Caco-2 (cell line): ENCODE data around the gene OXGR1. TPM values are rescaled to one million over a fixed set of nuclear protein-coding genes. Genes with fewer than 3 reads are reported as not detected.
A peak's percentile ranks its signal among the peaks of the same experiment; 100 is the strongest.

Source experiments
- Bru-seq: library from RNA; stranded (reverse); fragments of 400-500 nt; gene quantifications from one replicate; lab custom pipeline; 2021; lab: Mats Ljungman, UMichigan
- BruChase-seq, 2 experiments: library from RNA; stranded (reverse); fragments of 400-500 nt; gene quantifications; one replicate each; lab custom pipeline; 2021; lab: Mats Ljungman, UMichigan
- BruUV-seq: library from RNA; stranded (reverse); fragments of 400-500 nt; replicated peaks from 2 replicates; lab custom pipeline; 2021; lab: Mats Ljungman, UMichigan
- CTCF ChIA-PET: fragments of 300-600 bp; sonication (Branson Sonifier 250); formaldehyde crosslinking; loops from one replicate; lab custom pipeline; 2022; ENCODE audit warnings: antibody characterized with exemption; lab: Charles Lee
- POLR2A ChIA-PET: fragments of 300-600 bp; sonication (Branson Sonifier 250); formaldehyde crosslinking; loops from one replicate; lab custom pipeline; 2022; ENCODE audit warnings: antibody characterized with exemption; lab: Charles Lee
- DNase-seq, 2 experiments: peaks; one replicate each; pipeline versions ENCODE4 v3.0.0 to v3.0.0-alpha.2; 2020 to 2022
- H3K27me3 ChIP-seq: replicated peaks from 2 replicates; pipeline ENCODE4 v1.6.0; 2011; ENCODE audit warnings: low read length; ENCODE audit not compliant: control insufficient read depth, insufficient read depth
- H3K36me3 ChIP-seq: 2 replicates; pipeline ENCODE4 v1.5.1; 2011; ENCODE audit warnings: low read length; ENCODE audit not compliant: control insufficient read depth, insufficient read depth
- H3K4me1 ChIP-seq: fragments of 250-450 bp; sonication (Bioruptor Pico); 2 replicates; pipeline ENCODE4 v1.5.1; 2020; ENCODE audit warnings: mild to moderate bottlenecking
- H3K4me3 ChIP-seq: 2 replicates; pipeline ENCODE4 v1.5.1; 2011; ENCODE audit warnings: low read depth, mild to moderate bottlenecking, control low read depth, low read length
- H3K9me3 ChIP-seq: fragments of 250-450 bp; sonication (Bioruptor Pico); 2 replicates; pipeline ENCODE4 v1.5.1; 2020; ENCODE audit warnings: mild to moderate bottlenecking, moderate library complexity
- H3K27ac Mint-ChIP-seq: one replicate; pipeline ENCODE4 v1.8.0; 2022; ENCODE audit warnings: mixed read lengths; ENCODE audit not compliant: unreplicated experiment
- H3K27me3 Mint-ChIP-seq: one replicate; pipeline ENCODE4 v1.8.0; 2022; ENCODE audit warnings: mixed read lengths; ENCODE audit not compliant: insufficient read depth, unreplicated experiment
- H3K36me3 Mint-ChIP-seq: one replicate; pipeline ENCODE4 v1.8.0; 2022; ENCODE audit warnings: mild to moderate bottlenecking, mixed read lengths; ENCODE audit not compliant: insufficient read depth, unreplicated experiment
- H3K4me1 Mint-ChIP-seq: one replicate; pipeline ENCODE4 v1.8.0; 2022; ENCODE audit warnings: low read depth, mixed read lengths; ENCODE audit not compliant: unreplicated experiment
- H3K4me3 Mint-ChIP-seq: one replicate; pipeline ENCODE4 v1.8.0; 2022; ENCODE audit warnings: mild to moderate bottlenecking, moderate library complexity, mixed read lengths; ENCODE audit not compliant: unreplicated experiment
- H3K9me3 Mint-ChIP-seq: one replicate; pipeline ENCODE4 v1.8.0; 2022; ENCODE audit warnings: mixed read lengths; ENCODE audit not compliant: unreplicated experiment
- CTCF ChIP-seq, 2 experiments: fragments of 200-600 bp in 1 of 2; IDR thresholded peaks; 1 replicate in 1 of 2; 2 replicates in 1 of 2; pipeline versions ENCODE4 v1.5.1 to v1.8.0; 2011 to 2022; ENCODE audit warnings: antibody characterized with exemption in 1 of 2, control low read depth in 1 of 2, inconsistent platforms in 1 of 2, low read depth in 1 of 2, low read length in 1 of 2, mild to moderate bottlenecking in 1 of 2, moderate library complexity in 1 of 2; ENCODE audit not compliant: insufficient read depth in 1 of 2, severe bottlenecking in 1 of 2, unreplicated experiment in 1 of 2
- intact Hi-C: fragments of 100-400 bp; cut with micrococcal nuclease; formaldehyde crosslinking; loops from one replicate; pipeline ENCODE4 v1.10.0; 2022; ENCODE audit not compliant: unreplicated experiment
- long read RNA-seq: library from polyadenylated mRNA; stranded (forward); transcript quantifications from one replicate; pipeline ENCODE4 v2.0.0, GENCODE V29; 2022
- total RNA-seq: library from RNA; stranded (reverse); gene quantifications from 2 replicates; pipeline ENCODE4 v1.2.3, GENCODE V29; 2022

OXGR1 gene
- total RNA-seq (0.21 TPM in 1 of 2 replicates, not detected in the other), Bru-seq, nascent RNA (percentile 19 among the genes with signal in this experiment), BruChase-seq, experiment 1, labeled RNA remaining after a 2-hour chase (not detected), BruChase-seq, experiment 2, labeled RNA remaining after a 6-hour chase (not detected)
- long read RNA-seq: 0 reads

- Mint-ChIP-seq H3K4me1 (peaks cover 6% of the 10 kb centered on the region), H3K9me3 (peaks cover 9% of the 10 kb centered on the region), H3K4me3 (peak within 1 kb of the TSS; percentile 68), H3K36me3 (no peaks in the 10 kb centered on the region), H3K27me3 (peaks cover 27% of the 10 kb centered on the region), H3K27ac (no peak within 1 kb of the TSS)
- intact Hi-C loops: no loop called here
- Histone ChIP-seq H3K9me3 (no peaks in the 10 kb centered on the region), H3K27me3 (no peaks in the 10 kb centered on the region; the same call in 1 of the 2 replicates), H3K36me3 (no peaks in the 10 kb centered on the region), H3K4me3 (peak within 1 kb of the TSS; percentile 48), H3K4me1 (no peaks in the 10 kb centered on the region)
- peak in 1 of 2 experiments; percentile 18 for DNase-seq
- ChIA-PET CTCF (no interaction called here), POLR2A (no interaction called here)
- peak in 1 of 2 experiments; percentile 23 for TF ChIP-seq CTCF (IDR thresholded peaks at IDR 0.05; ENCODE audit: insufficient read depth in 1 of 2, low read depth in 1 of 2, low read length in 1 of 2, severe bottlenecking in 1 of 2, unreplicated experiment in 1 of 2)
- BruUV-seq: no TSS peak
Measured at GRCh38 chr13:96994017-96994857, at the start of gene OXGR1. OXGR1 (minus strand) TSS chr13:96994476; CDS start chr13:96987759, 6,717 bp downstream.

GRCh38 chr13:97043302-97043701, 49.0 kb upstream of the OXGR1 start:
- Mint-ChIP-seq H3K9me3 (no peaks in the 10 kb centered on the region), H3K4me3 (no peak overlapping the region), H3K4me1 (no peaks in the 10 kb centered on the region), H3K36me3 (no peaks in the 10 kb centered on the region), H3K27ac (no peak overlapping the region), H3K27me3 (peaks cover 7% of the 10 kb centered on the region)
- no TSS peak for BruUV-seq
- intact Hi-C loops: no loop called here
- Histone ChIP-seq H3K36me3 (no peaks in the 10 kb centered on the region), H3K27me3 (no peaks in the 10 kb centered on the region), H3K4me3 (no peak overlapping the region), H3K9me3 (no peaks in the 10 kb centered on the region), H3K4me1 (no peaks in the 10 kb centered on the region)
- DNase-seq: no peak
- CTCF ChIA-PET: no interaction called here
- POLR2A ChIA-PET: no interaction called here
- no peak for TF ChIP-seq CTCF (IDR thresholded peaks at IDR 0.05; ENCODE audit: insufficient read depth in 1 of 2, low read depth in 1 of 2, low read length in 1 of 2, severe bottlenecking in 1 of 2, unreplicated experiment in 1 of 2)

- Histone ChIP-seq H3K27me3 (no peaks in the 10 kb centered on the region), H3K4me3 (no peak overlapping the region), H3K9me3 (no peaks in the 10 kb centered on the region), H3K36me3 (no peaks in the 10 kb centered on the region), H3K4me1 (peaks cover 13% of the 10 kb centered on the region)
- Mint-ChIP-seq H3K9me3 (no peaks in the 10 kb centered on the region), H3K27me3 (no peaks in the 10 kb centered on the region), H3K4me3 (no peak overlapping the region), H3K4me1 (peaks cover 26% of the 10 kb centered on the region), H3K36me3 (no peaks in the 10 kb centered on the region), H3K27ac (no peak overlapping the region)
- ChIA-PET CTCF (no interaction called here), POLR2A (no interaction called here)
- TF ChIP-seq CTCF (IDR thresholded peaks at IDR 0.05; ENCODE audit: insufficient read depth in 1 of 2, low read depth in 1 of 2, low read length in 1 of 2, severe bottlenecking in 1 of 2, unreplicated experiment in 1 of 2): peak; percentile 31 to 56
- no TSS peak for BruUV-seq
- intact Hi-C loops: loop anchor here (1.0 to 2.0 kb wide), 4 partner anchors 78 to 328 kb away; no protein-coding TSS in a partner anchor
- peak in 1 of 2 experiments; percentile 32 for DNase-seq
Measured at GRCh38 chr13:97030705-97031452, 36.6 kb upstream of the OXGR1 start.
